Epithelial cell of proximal tubule (primary cell): ENCODE measurements around the gene TTN. TPM values are rescaled to one million over a fixed set of nuclear protein-coding genes. Genes with fewer than 3 reads are reported as not detected.

Experiments
- DNase-seq: peaks from one replicate; pipeline ENCODE4 v3.0.0-alpha.2; 2011; ENCODE audit warnings: low read depth
- H3K4me3 ChIP-seq: 2 replicates; pipeline ENCODE4 v1.5.1; 2011; ENCODE audit warnings: low read depth, mild to moderate bottlenecking, low read length
- total RNA-seq: library from RNA; depleted of rRNA; stranded (reverse); fragments of >200 nt; gene quantifications from 2 replicates; pipeline ENCODE4 v1.2.3, GENCODE V29; 2015
- TF ChIP-seq, protein P1 (sequence below): conservative IDR thresholded peaks from 2 replicates; pipeline ENCODE4 v1.5.1; 2012; ENCODE audit warnings: low read depth, mild to moderate bottlenecking, low read length

Gene TTN
- total RNA-seq, 1 donor from 2014 or later = 0.12 TPM

DNA sequence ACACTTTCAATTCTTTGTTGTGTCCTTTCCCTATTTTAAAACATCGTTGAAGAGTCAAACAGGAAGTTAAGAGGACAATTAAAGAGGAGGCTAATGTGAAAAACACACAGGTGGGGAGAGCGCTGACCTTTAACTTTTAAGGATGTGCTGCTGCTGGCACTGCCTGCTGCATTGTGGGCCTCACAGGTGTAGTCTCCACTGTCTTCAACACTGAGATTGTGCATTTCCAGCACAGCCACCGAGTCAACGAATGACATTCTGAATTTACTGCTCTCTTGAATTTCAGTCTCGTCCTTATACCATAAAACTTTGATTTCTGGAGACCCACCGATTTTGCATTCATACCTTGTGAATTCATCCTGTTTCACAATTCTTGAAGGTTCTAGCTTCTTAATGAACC, 91.9 kb downstream of the TTN start:
- no peak overlapping the region for H3K4me3 ChIP-seq
- no peak for DNase-seq
- TF ChIP-seq, protein P1, sequence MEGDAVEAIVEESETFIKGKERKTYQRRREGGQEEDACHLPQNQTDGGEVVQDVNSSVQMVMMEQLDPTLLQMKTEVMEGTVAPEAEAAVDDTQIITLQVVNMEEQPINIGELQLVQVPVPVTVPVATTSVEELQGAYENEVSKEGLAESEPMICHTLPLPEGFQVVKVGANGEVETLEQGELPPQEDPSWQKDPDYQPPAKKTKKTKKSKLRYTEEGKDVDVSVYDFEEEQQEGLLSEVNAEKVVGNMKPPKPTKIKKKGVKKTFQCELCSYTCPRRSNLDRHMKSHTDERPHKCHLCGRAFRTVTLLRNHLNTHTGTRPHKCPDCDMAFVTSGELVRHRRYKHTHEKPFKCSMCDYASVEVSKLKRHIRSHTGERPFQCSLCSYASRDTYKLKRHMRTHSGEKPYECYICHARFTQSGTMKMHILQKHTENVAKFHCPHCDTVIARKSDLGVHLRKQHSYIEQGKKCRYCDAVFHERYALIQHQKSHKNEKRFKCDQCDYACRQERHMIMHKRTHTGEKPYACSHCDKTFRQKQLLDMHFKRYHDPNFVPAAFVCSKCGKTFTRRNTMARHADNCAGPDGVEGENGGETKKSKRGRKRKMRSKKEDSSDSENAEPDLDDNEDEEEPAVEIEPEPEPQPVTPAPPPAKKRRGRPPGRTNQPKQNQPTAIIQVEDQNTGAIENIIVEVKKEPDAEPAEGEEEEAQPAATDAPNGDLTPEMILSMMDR = no peak

DNA sequence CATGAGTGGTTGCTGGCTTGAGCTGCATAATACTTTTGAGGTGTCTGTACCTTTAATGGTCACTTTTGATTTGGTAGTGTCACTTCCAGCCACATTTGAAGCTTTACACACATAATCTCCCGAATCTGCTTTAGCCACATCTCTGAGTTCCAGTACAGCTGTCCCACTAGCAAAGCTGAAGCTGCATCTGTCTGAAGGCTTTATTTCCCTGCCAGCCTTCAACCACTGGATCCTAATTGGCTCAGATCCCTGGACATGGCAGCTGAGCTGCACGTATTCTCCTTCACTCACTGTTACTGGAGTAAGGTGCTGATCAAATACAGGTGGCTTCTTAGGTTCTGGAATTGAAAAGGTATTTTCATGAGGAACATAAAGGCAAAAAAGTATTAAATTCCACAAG, 99.7 kb downstream of the TTN start:
- H3K4me3 ChIP-seq = no peak overlapping the region
- DNase-seq = no peak
- TF ChIP-seq, protein P1 = no peak

DNA sequence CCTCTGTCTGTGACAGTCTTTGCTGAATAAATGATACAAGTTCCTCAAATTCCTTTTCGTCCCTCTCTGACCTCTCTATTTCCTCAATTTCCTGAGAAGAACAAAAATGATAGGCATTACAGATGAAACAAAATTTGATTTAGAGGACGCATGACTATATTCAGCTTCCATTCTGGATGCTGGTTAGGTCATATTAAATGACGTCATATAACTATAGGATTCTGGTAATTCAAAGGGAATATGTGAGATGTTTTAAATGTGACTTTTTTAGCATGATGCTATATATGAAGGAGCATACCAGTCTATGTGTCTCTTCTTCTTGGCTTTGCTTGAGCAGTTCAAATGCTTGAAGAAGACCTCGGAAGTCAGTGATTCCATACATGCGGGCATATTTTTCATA, 102.3 kb downstream of the TTN start:
- no peak for DNase-seq
- TF ChIP-seq, protein P1 = no peak
- no peak overlapping the region for H3K4me3 ChIP-seq

DNA sequence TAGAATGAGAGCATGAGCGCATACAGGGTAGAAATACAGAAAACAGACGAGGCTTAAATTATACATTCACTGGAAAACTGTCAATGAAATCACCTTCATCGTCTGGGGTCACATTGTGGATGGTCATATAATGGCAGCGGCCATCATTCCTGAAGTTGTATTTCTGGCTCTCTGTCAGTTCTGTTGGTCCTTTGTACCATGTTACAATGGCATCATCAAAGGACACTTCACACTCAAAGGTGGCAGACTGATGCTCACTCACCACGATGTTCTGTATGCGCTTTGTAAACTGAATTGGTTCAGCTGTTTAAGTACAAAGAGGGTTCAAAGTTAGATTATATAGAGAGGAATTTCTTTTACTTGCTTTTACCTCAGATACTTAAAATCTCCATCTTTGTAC, 104.9 kb downstream of the TTN start:
- TF ChIP-seq, protein P1 = no peak
- DNase-seq = no peak
- H3K4me3 ChIP-seq = no peak overlapping the region

DNA sequence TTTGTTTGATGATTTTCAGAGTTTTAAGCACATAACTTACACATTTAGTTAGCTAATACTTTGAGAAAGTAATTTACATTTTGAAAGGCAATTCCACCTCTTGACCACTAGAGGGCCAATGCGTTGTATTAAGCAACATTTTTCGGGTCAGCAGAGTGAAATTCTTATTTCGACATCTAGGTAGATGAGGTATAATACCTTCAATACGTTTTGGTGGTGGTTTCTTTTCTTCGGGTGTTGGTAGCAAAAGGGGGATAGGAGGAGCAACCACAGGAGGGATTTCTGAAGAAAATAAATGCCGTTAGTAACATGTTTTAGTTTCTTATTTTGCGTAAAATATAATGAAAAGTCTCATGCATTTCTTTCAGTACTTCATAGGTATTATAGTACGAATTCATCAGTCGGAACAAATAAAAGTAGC, 106.3 kb downstream of the TTN start:
- no peak for DNase-seq
- TF ChIP-seq, protein P1 = peak; percentile 91
- H3K4me3 ChIP-seq = no peak overlapping the region

DNA sequence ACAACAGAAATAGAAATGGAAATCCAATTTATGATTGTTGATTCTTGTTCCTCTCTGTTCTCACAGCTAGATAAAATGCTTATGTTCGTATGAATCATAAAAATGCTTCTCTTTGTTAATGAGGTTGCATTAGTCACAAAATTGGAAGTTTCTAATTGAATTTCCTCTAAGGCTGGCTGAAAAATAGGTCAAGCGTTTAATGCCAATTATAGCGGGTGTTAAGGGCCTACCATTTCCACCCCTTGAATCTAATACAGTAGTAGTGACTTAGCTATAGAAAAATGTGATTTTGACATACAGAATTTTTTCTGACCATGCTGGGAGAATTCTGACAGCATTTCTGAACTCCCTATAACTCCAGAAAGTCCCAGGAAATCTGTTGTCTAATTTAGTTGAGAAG, 107.1 kb downstream of the TTN start:
- H3K4me3 ChIP-seq = no peak overlapping the region
- TF ChIP-seq, protein P1 = no peak
- DNase-seq = no peak

DNA sequence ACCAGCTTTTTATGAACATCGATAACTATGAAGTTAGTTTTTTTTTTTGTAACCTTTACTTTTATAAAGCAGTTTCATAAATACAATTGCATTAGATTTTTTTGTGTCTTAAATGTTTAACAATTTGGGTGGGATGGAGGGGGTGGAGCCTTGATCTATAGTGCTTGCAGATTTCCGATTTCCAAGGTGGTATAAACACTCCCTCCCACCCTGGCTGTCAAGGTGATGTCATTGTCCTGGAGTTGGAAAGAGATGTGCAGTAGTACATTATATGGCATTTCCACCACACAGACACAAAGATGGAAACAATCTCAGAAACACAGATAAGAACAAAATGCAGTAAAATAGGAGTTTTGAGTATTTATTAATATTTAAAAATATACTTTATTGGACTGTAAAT, 114.4 kb downstream of the TTN start:
- TF ChIP-seq, protein P1 = no peak
- H3K4me3 ChIP-seq = no peak overlapping the region
- no peak for DNase-seq
